Measurements from ENCODE around the gene ZNF625. TPM values are rescaled to one million over a fixed set of nuclear protein-coding genes. Genes with fewer than 3 reads are reported as not detected.
A peak's percentile ranks its signal among the peaks of the same experiment; 100 is the strongest.

Gene ZNF625
- total RNA-seq, 1 donor from 2014 or later: 28.0 TPM

- peak within 1 kb of the TSS; percentile 84 for H3K4me3 Mint-ChIP-seq (ENCODE audit: low read depth)
Observed at GRCh38 chr19:12162882-12163806, 6.6 kb upstream of the ZNF625 start, which contains the start of gene ZNF136. TSS of gene ZNF136 (plus strand) at chr19:12163096. CDS start at chr19:12163204, 108 bp downstream.

GRCh38 chr19:12162513-12162881, 6.0 kb upstream of the ZNF625 start:
- H3K27me3 Mint-ChIP-seq: peaks cover 3% of the 10 kb centered on the region
- H3K9me3 Mint-ChIP-seq (ENCODE audit: low read depth): no peaks in the 10 kb centered on the region
- H3K4me1 Mint-ChIP-seq (ENCODE audit: low read depth): peaks cover 14% of the 10 kb centered on the region
- peak overlapping the region; percentile 98 for H3K27ac Mint-ChIP-seq
- no peak for TF ChIP-seq CTCF (IDR thresholded peaks at IDR 0.05; ENCODE audit: unreplicated experiment)
- peaks cover 5% of the 10 kb centered on the region for H3K36me3 Mint-ChIP-seq (ENCODE audit: insufficient read depth)
- H3K4me3 Mint-ChIP-seq (ENCODE audit: low read depth): peak overlapping the region; percentile 84
- DNase-seq (ENCODE audit: low spot score, unreplicated experiment): no peak

More at GRCh38 chr19:12162882-12163806, 6.6 kb upstream of the ZNF625 start, which contains the start of gene ZNF136:
- H3K36me3 Mint-ChIP-seq (ENCODE audit: insufficient read depth): peaks cover 5% of the 10 kb centered on the region
- no peak for TF ChIP-seq CTCF (IDR thresholded peaks at IDR 0.05; ENCODE audit: unreplicated experiment)
- no peaks in the 10 kb centered on the region for H3K9me3 Mint-ChIP-seq (ENCODE audit: low read depth)
- H3K27ac Mint-ChIP-seq: peak within 1 kb of the TSS; percentile 98
- peaks cover 3% of the 10 kb centered on the region for H3K27me3 Mint-ChIP-seq
- H3K4me1 Mint-ChIP-seq (ENCODE audit: low read depth): peaks cover 14% of the 10 kb centered on the region
- peak; percentile 70 for DNase-seq (ENCODE audit: low spot score, unreplicated experiment)

- no peak for DNase-seq (ENCODE audit: low spot score, unreplicated experiment)
- Mint-ChIP-seq H3K4me3 (ENCODE audit: low read depth) (no peak overlapping the region), H3K36me3 (ENCODE audit: insufficient read depth) (peaks cover 5% of the 10 kb centered on the region), H3K27me3 (peaks cover 3% of the 10 kb centered on the region), H3K9me3 (ENCODE audit: low read depth) (no peaks in the 10 kb centered on the region), H3K4me1 (ENCODE audit: low read depth) (peaks cover 19% of the 10 kb centered on the region), H3K27ac (no peak overlapping the region)
- TF ChIP-seq CTCF (IDR thresholded peaks at IDR 0.05; ENCODE audit: unreplicated experiment): no peak
Observed at GRCh38 chr19:12159773-12160414, 3.4 kb upstream of the ZNF625 start.

GRCh38 chr19:12155324-12155860, 1.1 kb downstream of the ZNF625 start:
- Mint-ChIP-seq H3K4me1 (ENCODE audit: low read depth) (peaks cover 11% of the 10 kb centered on the region), H3K4me3 (ENCODE audit: low read depth) (peak overlapping the region; percentile 94), H3K36me3 (ENCODE audit: insufficient read depth) (peaks cover 41% of the 10 kb centered on the region), H3K27ac (peak overlapping the region; percentile 91), H3K9me3 (ENCODE audit: low read depth) (peaks cover 11% of the 10 kb centered on the region), H3K27me3 (no peaks in the 10 kb centered on the region)
- no peak for DNase-seq (ENCODE audit: low spot score, unreplicated experiment)
- TF ChIP-seq CTCF (IDR thresholded peaks at IDR 0.05; ENCODE audit: unreplicated experiment): no peak

GRCh38 chr19:12145348-12145747, 11.2 kb downstream of the ZNF625 start:
- peaks cover 63% of the 10 kb centered on the region for H3K36me3 Mint-ChIP-seq (ENCODE audit: insufficient read depth)
- peaks cover 9% of the 10 kb centered on the region for H3K4me1 Mint-ChIP-seq (ENCODE audit: low read depth)
- no peaks in the 10 kb centered on the region for H3K27me3 Mint-ChIP-seq
- no peak for TF ChIP-seq CTCF (IDR thresholded peaks at IDR 0.05; ENCODE audit: unreplicated experiment)
- H3K9me3 Mint-ChIP-seq (ENCODE audit: low read depth): peaks cover 35% of the 10 kb centered on the region
- peak overlapping the region; percentile 87 for H3K27ac Mint-ChIP-seq
- no peak overlapping the region for H3K4me3 Mint-ChIP-seq (ENCODE audit: low read depth)
- no peak for DNase-seq (ENCODE audit: low spot score, unreplicated experiment)
